H9 (cell line): ENCODE results near the gene CREG1. TPM values are rescaled to one million over a fixed set of nuclear protein-coding genes. Genes with fewer than 3 reads are reported as not detected.

Experiments
- DNase-seq: peaks from one replicate; pipeline ENCODE4 v3.0.0-alpha.2; 2017
- H2AFZ ChIP-seq: one replicate; pipeline ENCODE4 v1.6.1; 2013; ENCODE audit warnings: mild to moderate bottlenecking, low read length, control low read depth, moderate library complexity
- H2AK5ac ChIP-seq: 2 replicates; pipeline ENCODE4 v1.6.1; 2013; ENCODE audit warnings: low read length, control low read depth, mixed read lengths; ENCODE audit not compliant: insufficient read length
- H2BK120ac ChIP-seq: one replicate; pipeline ENCODE4 v1.6.1; 2013; ENCODE audit warnings: low read depth, mild to moderate bottlenecking, low read length, control low read depth, inconsistent platforms; ENCODE audit not compliant: poor library complexity, severe bottlenecking
- H2BK12ac ChIP-seq: 2 replicates; pipeline ENCODE4 v1.6.1; 2013; ENCODE audit warnings: low read length, control low read depth, mixed read lengths, low read depth; ENCODE audit not compliant: insufficient read length
- H2BK15ac ChIP-seq: 2 replicates; pipeline ENCODE4 v1.6.1; 2013; ENCODE audit warnings: low read depth, low read length, control low read depth
- H2BK20ac ChIP-seq: one replicate; pipeline ENCODE4 v1.6.1; 2013; ENCODE audit warnings: low read depth, mild to moderate bottlenecking, low read length, control low read depth, inconsistent platforms; ENCODE audit not compliant: poor library complexity, severe bottlenecking
- H2BK5ac ChIP-seq: 2 replicates; pipeline ENCODE4 v1.6.1; 2013; ENCODE audit warnings: low read length, control low read depth, mixed read lengths; ENCODE audit not compliant: insufficient read length
- H3K14ac ChIP-seq: 2 replicates; pipeline ENCODE4 v1.6.1; 2013; ENCODE audit warnings: low read length, control low read depth; ENCODE audit not compliant: insufficient read depth
- H3K18ac ChIP-seq: 2 replicates; pipeline ENCODE4 v1.6.1; 2013; ENCODE audit warnings: low read depth, mild to moderate bottlenecking, mixed read lengths, low read length, control low read depth; ENCODE audit not compliant: insufficient read length
- H3K23ac ChIP-seq: 2 replicates; pipeline ENCODE4 v1.6.1; 2013; ENCODE audit warnings: low read length, control low read depth, mixed read lengths, low read depth; ENCODE audit not compliant: insufficient read length
- H3K23me2 ChIP-seq: 2 replicates; pipeline ENCODE4 v1.6.1; 2013; ENCODE audit warnings: low read depth, mild to moderate bottlenecking, mixed read lengths, low read length, control low read depth; ENCODE audit not compliant: insufficient read length, poor library complexity, severe bottlenecking
- H3K27ac ChIP-seq: 2 replicates; pipeline ENCODE4 v1.5.1; 2013; ENCODE audit warnings: low read length, control low read depth, mixed read lengths, low read depth; ENCODE audit not compliant: insufficient read length
- H3K27me3 ChIP-seq: 2 replicates; pipeline ENCODE4 v1.6.1; 2013; ENCODE audit warnings: low read length, control low read depth, inconsistent platforms; ENCODE audit not compliant: insufficient read depth
- H3K4ac ChIP-seq: 2 replicates; pipeline ENCODE4 v1.6.1; 2013; ENCODE audit warnings: low read depth, mild to moderate bottlenecking, control low read depth, inconsistent platforms, low read length, moderate library complexity
- H3K4me1 ChIP-seq: 2 replicates; pipeline ENCODE4 v1.6.1; 2013; ENCODE audit warnings: low read length, control low read depth, inconsistent platforms; ENCODE audit not compliant: insufficient read depth
- H3K4me2 ChIP-seq: 2 replicates; pipeline ENCODE4 v1.6.1; 2013; ENCODE audit warnings: low read length, control low read depth, mixed read lengths; ENCODE audit not compliant: insufficient read length, insufficient read depth
- H3K56ac ChIP-seq: 2 replicates; pipeline ENCODE4 v1.6.1; 2013; ENCODE audit warnings: low read depth, mild to moderate bottlenecking, mixed read lengths, low read length, control low read depth; ENCODE audit not compliant: insufficient read length
- H3K79me1 ChIP-seq: 2 replicates; pipeline ENCODE4 v1.6.1; 2013; ENCODE audit warnings: low read depth, mild to moderate bottlenecking, moderate library complexity, low read length, control low read depth, inconsistent platforms; ENCODE audit not compliant: insufficient read depth, poor library complexity, severe bottlenecking
- H3K79me2 ChIP-seq: 2 replicates; pipeline ENCODE4 v1.6.1; 2013; ENCODE audit warnings: low read length, control low read depth, inconsistent platforms; ENCODE audit not compliant: insufficient read depth
- H3K9ac ChIP-seq: 2 replicates; pipeline ENCODE4 v1.6.1; 2013; ENCODE audit warnings: low read length, control low read depth, mixed read lengths; ENCODE audit not compliant: insufficient read length; ENCODE audit errors: extremely low read depth
- H3K9me3 ChIP-seq: one replicate; pipeline ENCODE4 v1.6.1; 2013; ENCODE audit warnings: low read depth, low read length, inconsistent platforms; ENCODE audit not compliant: control insufficient read depth
- H3T11ph ChIP-seq: one replicate; pipeline ENCODE4 v1.6.1; 2013; ENCODE audit warnings: mild to moderate bottlenecking, low read length, control low read depth, inconsistent platforms
- H4K20me1 ChIP-seq: one replicate; pipeline ENCODE4 v1.6.1; 2013; ENCODE audit not compliant: control insufficient read depth, insufficient read length, insufficient read depth
- H4K5ac ChIP-seq: 2 replicates; pipeline ENCODE4 v1.6.1; 2013; ENCODE audit warnings: low read depth, mild to moderate bottlenecking, mixed read lengths, low read length, control low read depth; ENCODE audit not compliant: insufficient read length
- H4K8ac ChIP-seq: replicated peaks from 2 replicates; pipeline ENCODE4 v1.6.1; 2013; ENCODE audit warnings: low read length, control low read depth, mixed read lengths, low read depth; ENCODE audit not compliant: insufficient read length
- H4K91ac ChIP-seq: 2 replicates; pipeline ENCODE4 v1.6.1; 2013; ENCODE audit warnings: low read depth, mild to moderate bottlenecking, moderate library complexity, mixed read lengths, low read length, control low read depth; ENCODE audit not compliant: insufficient read length
- H3K27ac Mint-ChIP-seq, 3 experiments: 2 replicates in 2 of 3; 3 replicates in 1 of 3; pipeline ENCODE4 v1.8.0; 2020 to 2021; ENCODE audit warnings: mixed read lengths in 3 of 3, mild to moderate bottlenecking in 1 of 3, moderate library complexity in 1 of 3
- H3K27me3 Mint-ChIP-seq: 2 replicates; pipeline ENCODE4 v1.8.0; 2021; ENCODE audit warnings: low read depth, mild to moderate bottlenecking, moderate library complexity, mixed read lengths
- H3K36me3 Mint-ChIP-seq, 3 experiments: 2 replicates in 2 of 3; 3 replicates in 1 of 3; pipeline ENCODE4 v1.8.0; 2020 to 2021; ENCODE audit warnings: low read depth in 3 of 3, mixed read lengths in 3 of 3; ENCODE audit not compliant: insufficient read depth in 1 of 3
- H3K4me1 Mint-ChIP-seq, 2 experiments: 2 replicates each; pipeline ENCODE4 v1.8.0; 2020; ENCODE audit warnings: mixed read lengths in 2 of 2
- H3K4me3 Mint-ChIP-seq, 2 experiments: 2 replicates in 1 of 2; 3 replicates in 1 of 2; pipeline ENCODE4 v1.8.0; 2020 to 2021; ENCODE audit warnings: mild to moderate bottlenecking in 2 of 2, mixed read lengths in 2 of 2, moderate library complexity in 1 of 2
- H3K9me3 Mint-ChIP-seq, 2 experiments: 2 replicates in 1 of 2; 3 replicates in 1 of 2; pipeline ENCODE4 v1.8.0; 2020; ENCODE audit warnings: mild to moderate bottlenecking in 2 of 2, mixed read lengths in 2 of 2, moderate library complexity in 1 of 2
- CTCF ChIP-seq: fragments of 200-600 bp; sonication (generic); conservative IDR thresholded peaks from 3 replicates; pipeline ENCODE4 v1.8.0; 2021; ENCODE audit warnings: antibody characterized with exemption, mild to moderate bottlenecking
- WGBS: extraction: QIAGEN DNeasy Blood & Tissue Kit; methylation state at CpG from one replicate; pipeline ENCODE4 v1.1.7; 2013; ENCODE audit warnings: missing lambda C conversion rate, low lambda C conversion rate, mixed read lengths; ENCODE audit not compliant: insufficient read length; ENCODE audit errors: extremely low coverage; 5-methylcytosine and 5-hydroxymethylcytosine counted together
- long read RNA-seq: library from polyadenylated mRNA; unstranded; transcript quantifications from one replicate; pipeline ENCODE4 v2.0.0, GENCODE V29; 2020
- total RNA-seq: library from RNA; stranded (reverse); gene quantifications from 2 replicates; pipeline ENCODE4 v1.2.1, GENCODE V29; 2021

The CREG1 gene
- total RNA-seq = 19.8 and 20.6 TPM in 2 replicates
- long read RNA-seq, transcript CREG1-201 (4 exons, 1,974 nt) = major isoform, 91 of 96 reads
- long read RNA-seq, partial matches to known transcripts = 1 of 96 reads
- long read RNA-seq, other reads (novel, unspliced or antisense) = 4 of 96 reads

GRCh38 chr1:167553136-167554027 lies at the start of gene CREG1:
TSS of gene CREG1 (minus strand) at chr1:167553762.
- no peak within 1 kb of the TSS for H2BK5ac ChIP-seq
- Mint-ChIP-seq H3K4me1 (peaks cover 8 to 19% of the 10 kb centered on the region in 2 experiments; a peak in 3 of 4 replicates), H3K9me3 (no peaks in the 10 kb centered on the region), H3K4me3 (peak within 1 kb of the TSS; percentile 72 to 85), H3K27me3 (peaks cover 16% of the 10 kb centered on the region), H3K36me3 (no peaks in the 10 kb centered on the region; a peak in 1 of 7 replicates), H3K27ac (peak within 1 kb of the TSS in 1 of 3 experiments; percentile 80; a peak in 4 of 7 replicates)
- peak; percentile 96 for DNase-seq
- H3K4me2 ChIP-seq = peak within 1 kb of the TSS; percentile 92
- no peak for TF ChIP-seq CTCF
- H3K23me2 ChIP-seq = peaks cover 9% of the 10 kb centered on the region
- no peak within 1 kb of the TSS for H2AK5ac ChIP-seq
- no peak within 1 kb of the TSS for H3K18ac ChIP-seq
- H2BK15ac ChIP-seq = no peak within 1 kb of the TSS
- no peak within 1 kb of the TSS for H2BK120ac ChIP-seq
- H3K14ac ChIP-seq = no peak within 1 kb of the TSS; the same call in 1 of the 2 replicates
- H3K9ac ChIP-seq = peak within 1 kb of the TSS; percentile 12
- peak within 1 kb of the TSS; percentile 96 for H2AFZ ChIP-seq
- no peak within 1 kb of the TSS for H4K91ac ChIP-seq
- H3K4me1 ChIP-seq = peaks cover 3% of the 10 kb centered on the region; the same call in 1 of the 2 replicates
- H3K9me3 ChIP-seq = no peaks in the 10 kb centered on the region
- H3K79me1 ChIP-seq = no peaks in the 10 kb centered on the region
- H2BK20ac ChIP-seq = no peak within 1 kb of the TSS
- H4K20me1 ChIP-seq = no peaks in the 10 kb centered on the region
- H3T11ph ChIP-seq = no peak within 1 kb of the TSS
- no CpG with 5 or more reads among the region's 90 CpGs for WGBS
- no peak within 1 kb of the TSS for H3K56ac ChIP-seq
- H3K23ac ChIP-seq = no peak within 1 kb of the TSS
- H4K5ac ChIP-seq = no peak within 1 kb of the TSS
- no peaks in the 10 kb centered on the region for H3K79me2 ChIP-seq
- no peak within 1 kb of the TSS for H2BK12ac ChIP-seq
- H3K4ac ChIP-seq = no peak within 1 kb of the TSS
- H4K8ac ChIP-seq = no peak within 1 kb of the TSS
- no peak within 1 kb of the TSS for H3K27ac ChIP-seq
- H3K27me3 ChIP-seq = no peaks in the 10 kb centered on the region
